CD4-positive, alpha-beta T cell treated with Interferon gamma for 1 hour (primary cell): ENCODE data around the gene PTPRD.
"Not testable (repeated sequence)": the region's sequence is repeated elsewhere in the genome, so short reads cannot be mapped to it uniquely, and the experiment has no call there.

Source experiments
- DNase-seq: peaks from one replicate; pipeline ENCODE4 v3.0.0-alpha.2; 2020

PTPRD gene

GRCh38 chr9:10449201-10449617 is 163.6 kb downstream of the PTPRD start:
- DNase-seq: not testable (repeated sequence)

DNA sequence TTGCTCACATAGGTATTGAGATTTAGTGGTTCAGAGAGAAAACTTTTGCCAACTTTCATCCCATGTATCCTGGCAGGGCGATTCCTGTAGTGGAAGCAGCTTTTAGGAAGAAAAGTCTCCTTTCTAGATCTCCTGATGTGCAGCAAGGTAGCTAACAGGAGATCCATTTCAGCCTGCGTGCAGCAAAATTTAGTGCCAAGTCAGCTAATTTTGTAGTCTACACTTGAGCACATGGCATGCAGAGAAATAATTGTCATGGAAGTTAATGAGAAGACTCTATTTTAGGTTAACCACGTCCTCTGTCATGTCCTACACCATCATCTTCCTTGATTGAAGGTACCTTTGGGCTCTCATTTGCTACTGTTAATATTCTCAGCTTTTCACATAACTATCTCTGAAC is 165.8 kb downstream of the PTPRD start:
- no peak for DNase-seq

DNA sequence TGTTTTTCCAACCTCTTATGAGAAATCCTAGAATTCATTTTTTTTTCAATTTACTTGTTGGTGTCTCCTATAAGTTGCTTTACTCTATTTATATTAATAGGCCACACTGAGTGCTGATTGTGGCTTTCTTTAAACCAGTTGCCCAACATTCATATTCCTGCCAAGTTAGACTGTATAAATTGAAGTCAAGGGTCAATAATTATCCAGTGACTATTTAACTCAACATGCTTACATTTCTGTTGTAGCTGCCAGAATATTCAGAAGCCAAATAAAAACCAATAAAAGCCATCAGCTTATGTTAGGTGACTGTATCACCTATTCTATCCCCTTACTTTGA is 169.0 kb downstream of the PTPRD start:
- DNase-seq: no peak

DNA sequence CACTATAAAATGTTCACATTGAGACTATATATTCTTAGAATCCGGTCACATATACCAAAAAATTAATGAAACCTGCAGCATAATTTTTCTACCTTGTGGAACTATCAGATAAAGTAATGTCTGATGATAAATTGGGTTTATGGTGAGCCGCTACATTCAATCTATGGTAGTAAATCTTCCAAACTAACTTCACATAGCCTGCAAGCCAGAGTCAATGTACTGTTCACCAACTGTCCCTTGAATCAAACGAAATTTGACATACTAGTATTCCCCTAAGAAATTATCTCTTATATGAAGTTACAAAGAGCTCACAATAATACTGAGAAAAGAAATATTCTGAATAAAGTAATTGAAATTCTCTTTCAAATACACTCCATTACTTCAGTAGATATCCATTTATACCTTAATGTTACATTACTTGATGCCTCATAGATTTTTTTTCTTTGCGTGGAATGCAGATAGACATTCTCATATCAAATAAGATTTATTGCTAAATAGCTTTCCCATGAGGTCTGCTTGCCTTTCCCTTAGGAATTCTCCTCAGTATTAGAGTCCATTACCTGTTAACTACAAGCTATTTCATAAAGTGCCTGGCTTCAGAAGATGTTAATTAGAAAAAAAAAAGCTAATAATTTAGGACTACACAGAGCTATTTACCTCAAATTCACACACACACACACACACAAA is 169.5 kb downstream of the PTPRD start:
- DNase-seq: no peak

GRCh38 chr9:10438955-10439354 is 173.8 kb downstream of the PTPRD start:
- no peak for DNase-seq

GRCh38 chr9:10436756-10437155 is 176.0 kb downstream of the PTPRD start:
- DNase-seq: no peak

- DNase-seq: no peak
These were observed 178.4 kb downstream of the PTPRD start for GRCh38 chr9:10434412-10434811.

DNA sequence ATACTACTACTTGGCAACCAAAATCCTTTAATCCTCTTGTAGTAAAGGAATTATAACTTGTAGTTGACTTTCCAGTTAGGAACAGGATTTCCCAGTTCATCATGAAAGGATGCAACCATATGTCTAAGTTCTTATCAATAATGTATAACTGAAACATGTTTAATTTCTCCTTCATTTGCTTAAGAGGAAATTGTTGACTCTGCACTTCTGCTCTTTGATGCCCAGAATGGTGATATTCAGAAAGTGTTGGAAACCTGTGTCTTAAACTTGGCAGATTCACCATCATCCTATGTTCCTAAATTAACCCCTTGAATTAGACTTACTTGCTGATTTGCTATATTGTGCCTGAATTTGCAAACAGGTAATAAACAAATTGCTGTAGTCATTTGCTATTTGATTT is 201.5 kb downstream of the PTPRD start:
- no peak for DNase-seq

DNA sequence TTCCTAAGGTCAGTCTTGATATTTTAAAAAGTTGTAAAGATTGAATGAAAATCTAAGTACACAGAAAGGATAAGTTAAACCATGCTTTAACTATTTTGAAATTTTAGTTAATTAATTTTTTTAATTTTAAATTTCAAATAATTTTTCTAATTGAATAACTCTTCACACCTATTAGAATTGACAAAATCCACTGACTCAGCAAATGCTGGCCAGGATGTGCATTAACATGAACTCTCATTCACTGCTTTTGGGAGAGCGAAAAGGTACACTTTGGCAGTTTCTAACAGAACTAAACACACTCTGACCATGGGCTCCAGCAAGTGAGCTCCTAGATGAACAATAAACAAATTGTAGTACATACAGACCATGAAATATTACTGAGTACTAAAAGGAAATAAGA is 209.5 kb downstream of the PTPRD start:
- no peak for DNase-seq

- no peak for DNase-seq
These were observed 216.2 kb downstream of the PTPRD start for GRCh38 chr9:10396615-10397014.

DNA sequence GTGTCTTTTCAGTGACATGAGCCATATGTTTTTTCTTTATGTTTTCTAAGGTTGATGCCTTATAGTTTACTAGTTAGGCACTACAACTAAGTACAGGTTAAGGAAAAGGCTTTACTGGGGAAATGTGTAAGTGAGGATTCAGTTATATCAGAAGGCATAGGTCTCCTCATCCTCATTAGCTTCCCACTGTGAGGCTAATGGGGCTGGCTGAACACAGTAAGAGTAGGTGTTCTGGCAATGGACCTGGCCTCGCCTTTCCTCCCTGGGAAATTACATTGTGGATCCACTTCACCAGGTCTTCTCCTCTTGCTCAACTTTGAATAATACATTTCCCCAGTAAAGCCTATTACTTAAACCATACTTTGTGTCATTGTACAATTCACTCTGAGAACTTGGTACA is 225.5 kb downstream of the PTPRD start:
- no peak for DNase-seq

DNA sequence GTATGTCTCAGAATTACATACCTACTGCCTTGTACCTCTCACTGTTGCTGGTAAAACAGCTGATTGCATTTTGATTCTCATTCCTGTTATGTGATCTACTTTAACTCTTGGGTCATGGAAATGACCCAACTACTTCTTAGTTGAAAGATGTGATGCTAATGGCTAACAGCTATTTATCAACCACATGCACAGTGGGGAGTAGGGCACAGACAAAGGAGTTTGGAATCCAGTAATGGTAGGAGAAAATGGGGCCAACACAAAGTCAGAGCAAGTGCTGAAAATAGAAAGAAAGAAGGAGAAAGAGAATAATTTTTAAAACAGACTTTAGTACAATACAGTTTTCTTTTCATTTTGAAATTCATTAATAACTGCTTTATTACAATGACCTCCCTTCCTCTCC is 241.0 kb downstream of the PTPRD start:
- no peak for DNase-seq

DNA sequence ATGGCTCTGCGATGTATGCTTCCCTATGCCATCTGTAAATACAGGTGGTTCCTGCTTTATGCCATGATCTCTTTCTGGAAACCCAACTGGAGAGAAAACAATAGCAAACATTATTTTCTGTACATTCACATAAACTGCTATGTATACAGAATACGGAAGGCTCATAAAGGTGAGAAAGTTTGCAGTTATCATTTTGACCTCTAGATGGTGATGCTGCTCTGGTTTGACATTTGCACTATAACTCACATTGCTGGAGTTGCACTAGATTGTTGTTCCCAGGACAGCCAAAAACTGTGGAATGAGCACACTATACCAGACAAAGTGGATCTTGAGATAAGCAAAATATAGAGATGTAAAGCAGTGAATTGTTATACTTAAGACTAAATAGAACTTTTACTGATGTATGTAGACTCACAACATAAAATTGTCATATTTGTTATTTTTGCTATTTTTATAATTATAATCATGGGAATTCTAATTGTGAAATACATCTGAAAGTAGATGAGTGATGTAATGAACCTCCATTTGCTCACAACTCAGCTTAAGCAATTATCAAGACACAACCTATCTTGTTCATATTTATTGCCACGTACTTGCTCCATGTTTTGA is 246.5 kb downstream of the PTPRD start:
- DNase-seq: no peak

DNA sequence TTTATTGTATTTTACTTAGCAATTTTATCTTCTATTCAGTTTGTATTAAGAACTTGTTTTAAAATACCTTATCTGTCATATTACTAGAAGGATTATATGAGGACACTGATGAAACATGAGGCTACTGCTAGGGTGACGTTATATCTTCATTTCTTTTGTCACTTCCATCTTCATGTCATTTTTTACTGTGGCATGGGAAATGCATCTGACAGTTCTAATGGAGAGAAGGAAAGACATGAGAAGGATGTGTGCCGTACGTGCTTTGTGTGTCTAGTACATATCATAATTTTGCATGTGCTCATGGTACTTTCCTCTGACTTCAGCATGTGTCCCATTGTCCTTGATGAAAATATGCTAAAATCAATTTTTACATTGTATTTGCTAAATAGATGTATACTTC is 258.2 kb downstream of the PTPRD start:
- no peak for DNase-seq

GRCh38 chr9:10345621-10346020 is 267.2 kb downstream of the PTPRD start:
- not testable (repeated sequence) for DNase-seq

DNA sequence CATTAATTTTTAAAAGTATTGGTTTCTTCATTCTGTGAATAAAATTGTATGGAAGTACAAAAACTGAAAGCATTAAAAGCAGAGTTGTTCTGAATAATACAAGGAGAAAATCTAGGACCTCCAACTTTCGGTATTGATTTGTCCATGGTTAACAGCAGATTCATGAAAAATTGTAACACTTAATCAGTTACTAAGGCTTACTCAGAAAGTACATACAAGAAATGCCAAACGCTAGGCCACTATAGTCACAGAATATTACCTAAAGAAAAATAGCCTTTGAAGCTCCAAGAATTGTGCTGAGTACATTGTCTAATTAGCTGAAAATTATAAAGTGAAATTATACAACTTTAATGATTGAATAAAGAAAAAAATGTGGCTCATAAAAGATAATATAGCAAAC is 271.7 kb downstream of the PTPRD start:
- no peak for DNase-seq

DNA sequence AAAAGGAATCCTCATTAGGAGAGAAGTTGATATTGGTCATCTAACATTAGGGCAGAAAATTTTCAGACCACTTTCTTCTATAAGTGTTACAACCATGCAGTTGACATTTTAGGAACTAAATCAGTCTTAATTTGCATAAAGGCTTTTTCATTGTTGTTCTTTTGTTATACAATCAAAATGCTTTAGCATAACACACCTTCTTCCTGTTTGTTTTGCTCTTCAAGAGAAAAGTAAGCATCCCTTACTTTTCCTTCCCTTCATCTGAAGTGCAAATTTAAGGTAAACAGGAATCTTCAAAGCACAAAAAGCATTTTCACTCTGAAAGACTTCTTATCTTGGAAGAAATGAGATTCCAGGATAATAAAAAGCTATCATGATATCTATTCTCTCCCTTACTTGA is 273.6 kb downstream of the PTPRD start:
- no peak for DNase-seq

- no peak for DNase-seq
These were observed 281.6 kb downstream of the PTPRD start for GRCh38 chr9:10331157-10331556.

DNA sequence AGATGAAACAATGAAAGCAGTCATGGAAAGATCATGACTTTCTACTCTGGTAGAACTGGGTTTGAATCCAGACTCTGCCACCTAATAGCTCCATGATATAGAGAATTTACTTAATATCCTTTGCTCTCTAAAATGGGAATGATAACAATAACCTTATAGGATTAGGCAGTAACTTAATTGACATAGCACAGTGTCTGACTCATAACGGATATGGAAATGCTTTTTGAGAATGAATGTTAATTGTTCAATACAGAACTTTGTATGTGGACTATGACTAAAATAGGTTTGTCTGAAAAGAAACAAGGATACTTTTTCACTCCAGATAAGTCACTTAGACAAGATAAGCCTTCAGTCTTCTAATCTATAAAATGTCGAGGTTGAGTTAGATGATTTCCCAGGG is 330.7 kb downstream of the PTPRD start:
- no peak for DNase-seq

DNA sequence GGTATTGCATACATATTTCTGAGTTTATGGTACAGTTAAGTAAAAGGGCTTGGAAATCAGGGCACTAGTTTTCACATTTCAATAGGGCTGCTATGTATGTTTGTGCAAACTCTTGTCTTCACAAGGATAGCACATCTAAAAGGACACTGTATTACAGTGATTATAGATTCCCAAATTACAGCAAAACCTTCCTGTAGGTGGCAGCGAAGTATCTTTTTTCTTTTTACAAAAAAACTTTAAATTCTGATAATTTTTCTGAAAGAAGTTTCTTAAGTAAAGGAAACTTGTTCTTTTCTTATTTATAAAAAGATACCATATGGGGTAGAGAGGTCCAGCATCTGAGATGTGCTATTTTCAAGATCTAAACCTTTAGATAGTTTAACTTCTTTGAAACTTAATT is 337.8 kb downstream of the PTPRD start:
- DNase-seq: no peak

DNA sequence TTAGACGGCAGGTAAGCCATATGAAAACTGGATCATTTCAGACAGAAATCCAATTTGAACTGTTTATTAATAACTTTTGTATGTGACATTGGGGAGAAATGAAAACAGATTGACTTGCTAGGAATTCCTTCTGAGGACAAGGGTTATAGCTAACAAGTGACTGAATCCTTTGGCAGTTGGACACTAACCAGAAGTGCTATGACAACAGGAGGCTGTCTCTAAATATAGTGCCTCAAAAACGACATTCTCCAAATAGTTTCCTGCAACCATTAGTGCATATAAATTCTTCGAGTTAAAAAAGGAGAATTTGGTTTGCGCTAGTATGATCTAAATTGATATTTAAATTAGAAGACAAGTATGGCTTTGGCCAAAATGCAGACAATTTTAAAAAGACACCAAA is 338.6 kb downstream of the PTPRD start:
- DNase-seq: no peak

- DNase-seq: no peak
These were observed 340.0 kb downstream of the PTPRD start for GRCh38 chr9:10272830-10273229.

GRCh38 chr9:10268531-10269485 is 344.0 kb downstream of the PTPRD start:
- DNase-seq: no peak

- DNase-seq: no peak
These were observed 347.6 kb downstream of the PTPRD start for GRCh38 chr9:10265153-10265631.
